Right ventricle myocardium inferior (tissue), 1 donor: ENCODE measurements around the gene TATDN2. TPM values are rescaled to one million over a fixed set of nuclear protein-coding genes. Genes with fewer than 3 reads are reported as not detected.

Source experiments
- ATAC-seq: fragments of 200-7000 bp; cut with Tn5 transposase; one replicate; pipeline ENCODE4 v1.9.1; 2020; ENCODE audit warnings: mild to moderate bottlenecking, moderate library complexity
- DNase-seq: peaks from one replicate; pipeline ENCODE4 v3.0.0; 2021; ENCODE audit errors: missing footprints
- intact Hi-C: fragments of 100-400 bp; cut with DNase I; formaldehyde crosslinking; loops from one replicate; pipeline ENCODE4 v1.11.0; 2022
- microRNA-seq: library from miRNA; unstranded; fragments of <30 nt; microRNA quantifications from one replicate; pipeline ENCODE4 v1.2.0, GENCODE V29; 2020
- total RNA-seq: library from RNA; stranded (reverse); fragmentation: NEBNext Ultra II Directional; extraction: Animal tissue kit (Norgen Biotek cat#: 25700); gene quantifications from one replicate; pipeline ENCODE4 v1.2.1, GENCODE V29; 2021
- donor health status: DM: no; HTN: yes; CAD: no; lungs with severe emphysema.

Gene TATDN2
- total RNA-seq, 1 donor from 2014 or later = 15.1 TPM

GRCh38 chr3:10329495-10330015 lies 81.3 kb downstream of the TATDN2 start:
- ATAC-seq = no peak
- no peak for DNase-seq
- intact Hi-C loops = no loop called here

DNA sequence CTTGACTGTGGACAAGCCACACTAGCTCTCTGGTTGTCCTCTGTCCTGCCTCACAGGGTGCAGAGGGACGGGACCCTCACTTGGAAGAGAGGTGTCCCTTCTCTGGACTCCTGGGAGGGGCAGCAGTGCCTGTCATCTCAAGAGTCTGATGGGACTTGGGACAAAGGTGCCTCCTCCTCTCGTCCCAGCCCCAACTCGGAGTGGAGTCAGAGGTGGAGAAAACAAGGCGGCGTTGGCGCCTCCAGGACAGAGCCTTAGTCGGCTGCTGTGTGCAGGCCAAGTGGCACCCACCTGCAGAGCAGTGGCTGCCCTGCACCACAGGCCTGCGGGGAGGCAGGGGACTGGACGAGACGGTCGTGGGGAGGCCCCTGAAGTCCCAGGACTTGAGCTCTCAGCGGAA lies 82.1 kb downstream of the TATDN2 start:
- DNase-seq (peak; percentile 62), ATAC-seq (no peak)
- intact Hi-C loops = no loop called here

Small RNA genes within 50 kb of the gene (microRNA-seq; reads per million reads assigned to microRNA genes)
- gene MIR378B = not detected

Other genes with a start within 250 kb of the TATDN2 start
- gene FANCD2, start 222.0 kb upstream of the TATDN2 start, total RNA-seq = 1.0 TPM
- gene FANCD2OS, start 140.2 kb upstream of the TATDN2 start, total RNA-seq = not detected
- gene BRK1, start 132.8 kb upstream of the TATDN2 start, total RNA-seq = 98.2 TPM
- 13.1 TPM for gene VHL, start 106.7 kb upstream of the TATDN2 start, total RNA-seq
- 2.0 TPM for gene IRAK2, start 83.5 kb upstream of the TATDN2 start, total RNA-seq
- 0.30 TPM for gene GHRL, start 44.5 kb downstream of the TATDN2 start, total RNA-seq
- 52.4 TPM for gene SEC13, start 72.7 kb downstream of the TATDN2 start, total RNA-seq